SK-N-SH (cell line): ENCODE measurements around the gene CCNL1. TPM values are rescaled to one million over a fixed set of nuclear protein-coding genes. Genes with fewer than 3 reads are reported as not detected.
A peak's percentile ranks its signal among the peaks of the same experiment; 100 is the strongest.

Experiments used
- CTCF ChIA-PET: fragments of 300-600, 350-600 bp; formaldehyde crosslinking; extraction: SDS; loops from one replicate; lab custom pipeline; 2021; lab: Yijun Ruan, JAX
- POLR2A ChIA-PET: fragments of 350-600 bp; sonication (Branson Sonifier 250); formaldehyde crosslinking; extraction: SDS; loops from one replicate; lab custom pipeline; 2020; ENCODE audit warnings: antibody characterized with exemption, inconsistent platforms; lab: Yijun Ruan, JAX
- DNase-seq: peaks from one replicate; pipeline ENCODE4 v3.0.0; 2012
- H2AFZ ChIP-seq: fragments of 200-600 bp; sonication (generic); 2 replicates; pipeline ENCODE4 v1.8.1; 2016; ENCODE audit warnings: antibody characterized with exemption, mild to moderate bottlenecking, low read depth
- H3F3A ChIP-seq: fragments of 200-600 bp; sonication (generic); replicated peaks from 2 replicates; pipeline ENCODE3; 2016; ENCODE audit warnings: antibody characterized with exemption, mild to moderate bottlenecking; ENCODE audit not compliant: insufficient read depth
- H3K27ac ChIP-seq, 2 experiments: fragments of 200-500 bp in 1 of 2; fragments of 200-600 bp in 1 of 2; sonication (Bioruptor generic) in 1 of 2; sonication (generic), shearing (Covaris generic) in 1 of 2; 2 replicates each; pipeline versions ENCODE4 v1.5.1 to v1.6.1; 2014 to 2016; ENCODE audit warnings: low read depth in 2 of 2, inconsistent platforms in 1 of 2, low read length in 1 of 2, mild to moderate bottlenecking in 1 of 2, mixed read lengths in 1 of 2
- H3K27me3 ChIP-seq: fragments of 200-600 bp; sonication (generic), shearing (Covaris generic); 2 replicates; pipeline ENCODE4 v1.6.1; 2016; ENCODE audit warnings: mixed run types; ENCODE audit not compliant: insufficient read depth
- H3K36me3 ChIP-seq, 2 experiments: fragments of 200-500 bp in 1 of 2; fragments of 200-600 bp in 1 of 2; sonication (Bioruptor generic) in 1 of 2; sonication (generic) in 1 of 2; replicated peaks in 1 of 2; 2 replicates each; pipeline versions ENCODE3 to v1.5.1; 2014 to 2016; ENCODE audit warnings: low read length in 1 of 2, mild to moderate bottlenecking in 1 of 2; ENCODE audit not compliant: insufficient read depth in 2 of 2, control insufficient read depth in 1 of 2
- H3K4me1 ChIP-seq, 2 experiments: fragments of 200-500 bp in 1 of 2; fragments of 200-600 bp in 1 of 2; sonication (Bioruptor generic) in 1 of 2; sonication (generic), shearing (Covaris generic) in 1 of 2; 2 replicates each; pipeline versions ENCODE4 v1.5.1 to v1.6.1; 2014 to 2016; ENCODE audit warnings: low read depth in 1 of 2, low read length in 1 of 2, mixed run types in 1 of 2; ENCODE audit not compliant: insufficient read depth in 2 of 2, control insufficient read depth in 1 of 2
- H3K4me2 ChIP-seq: fragments of 200-600 bp; sonication (generic), shearing (Covaris generic); 2 replicates; pipeline ENCODE4 v1.6.1; 2017; ENCODE audit warnings: mixed run types
- H3K4me3 ChIP-seq, 2 experiments: fragments of 200-500 bp in 1 of 2; fragments of 200-600 bp in 1 of 2; sonication (Bioruptor generic) in 1 of 2; sonication (generic), shearing (Covaris generic) in 1 of 2; 2 replicates each; pipeline versions ENCODE4 v1.5.1 to v1.8.1; 2014 to 2016; ENCODE audit warnings: low read depth in 2 of 2, inconsistent platforms in 1 of 2, low read length in 1 of 2, mild to moderate bottlenecking in 1 of 2, mixed read lengths in 1 of 2, moderate library complexity in 1 of 2
- H3K79me2 ChIP-seq: fragments of 200-600 bp; sonication (generic); 2 replicates; pipeline ENCODE4 v1.8.1; 2017; ENCODE audit warnings: mild to moderate bottlenecking; ENCODE audit not compliant: insufficient read depth
- H3K9ac ChIP-seq: fragments of 200-600 bp; sonication (generic); 2 replicates; pipeline ENCODE4 v1.6.1; 2017; ENCODE audit warnings: mixed run types
- H3K9me2 ChIP-seq: fragments of 200-600 bp; sonication (generic); 2 replicates; pipeline ENCODE4 v1.6.1; 2017; ENCODE audit warnings: mixed run types
- H3K9me3 ChIP-seq: fragments of 200-600 bp; sonication (generic); 2 replicates; pipeline ENCODE4 v1.6.1; 2017; ENCODE audit warnings: mixed run types, mild to moderate bottlenecking, moderate library complexity
- H4K20me1 ChIP-seq: fragments of 200-600 bp; sonication (generic); 2 replicates; pipeline ENCODE4 v1.6.1; 2017; ENCODE audit warnings: mild to moderate bottlenecking, mixed run types; ENCODE audit not compliant: insufficient read depth
- CTCF ChIP-seq: fragments of 200-600 bp; sonication (generic); IDR thresholded peaks from 2 replicates; pipeline ENCODE4 v1.6.1; 2017; ENCODE audit warnings: antibody characterized with exemption, mild to moderate bottlenecking, moderate library complexity
- EP300 ChIP-seq, 2 experiments: IDR thresholded peaks; 2 replicates each; pipeline versions ENCODE4 v1.4.0 to v1.6.1; 2012; ENCODE audit warnings: borderline replicate concordance in 1 of 2, low read depth in 1 of 2, low read length in 1 of 2
- EZH2phosphoT487 ChIP-seq: fragments of 200-600 bp; sonication (generic); IDR thresholded peaks from 2 replicates; pipeline ENCODE4 v1.6.1; 2017; ENCODE audit warnings: low read depth, mixed run types, mild to moderate bottlenecking, antibody characterized with exemption, moderate library complexity, borderline replicate concordance
- FOSL2 ChIP-seq: IDR thresholded peaks from 2 replicates; pipeline ENCODE4 v1.4.0; 2012; ENCODE audit warnings: low read depth, mild to moderate bottlenecking, moderate library complexity, borderline replicate concordance
- FOXJ3 ChIP-seq: sonication (generic); formaldehyde crosslinking; IDR thresholded peaks from 2 replicates; pipeline ENCODE4 v1.5.1; 2020; ENCODE audit warnings: mild to moderate bottlenecking, missing genetic modification reagents
- FOXM1 ChIP-seq: IDR thresholded peaks from 2 replicates; pipeline ENCODE4 v1.4.0; 2012; ENCODE audit warnings: low read depth, mild to moderate bottlenecking
- JUND ChIP-seq: IDR thresholded peaks from 2 replicates; pipeline ENCODE4 v1.4.0; 2012
- MAX ChIP-seq: IDR thresholded peaks from 2 replicates; pipeline ENCODE4 v1.4.0; 2012; ENCODE audit warnings: low read depth
- MEF2A ChIP-seq: IDR thresholded peaks from 2 replicates; pipeline ENCODE4 v1.4.0; 2012; ENCODE audit warnings: low read depth, borderline replicate concordance
- NFIC ChIP-seq: IDR thresholded peaks from 2 replicates; pipeline ENCODE4 v1.4.0; 2012; ENCODE audit warnings: borderline replicate concordance
- NRF1 ChIP-seq: IDR thresholded peaks from 2 replicates; pipeline ENCODE4 v1.6.1; 2012; ENCODE audit warnings: low read depth, mild to moderate bottlenecking, low read length
- PBX3 ChIP-seq: IDR thresholded peaks from 2 replicates; pipeline ENCODE4; 2012
- POLR2AphosphoS5 ChIP-seq: IDR thresholded peaks from 2 replicates; pipeline ENCODE4 v1.6.1; 2012; ENCODE audit warnings: low read depth, low read length
- REST ChIP-seq: IDR thresholded peaks from 2 replicates; pipeline ENCODE4 v1.6.1; 2012; ENCODE audit warnings: mild to moderate bottlenecking, low read depth, low read length, moderate library complexity
- RXRA ChIP-seq: IDR thresholded peaks from 2 replicates; pipeline ENCODE4 v1.4.0; 2012; ENCODE audit warnings: low read depth, mild to moderate bottlenecking, borderline replicate concordance
- SIN3A ChIP-seq: IDR thresholded peaks from 2 replicates; pipeline ENCODE4 v1.6.1; 2012; ENCODE audit warnings: low read depth, mild to moderate bottlenecking, low read length, moderate library complexity, borderline replicate concordance
- SMC3 ChIP-seq: IDR thresholded peaks from 2 replicates; pipeline ENCODE4 v1.6.1; 2012; ENCODE audit warnings: low read depth, low read length, improper control_type of control experiment
- TAF1 ChIP-seq: IDR thresholded peaks from 2 replicates; pipeline ENCODE4 v1.6.1; 2012; ENCODE audit warnings: low read depth, mild to moderate bottlenecking, low read length, moderate library complexity, borderline replicate concordance
- TCF12 ChIP-seq: IDR thresholded peaks from 2 replicates; pipeline ENCODE4 v1.4.0; 2012
- TEAD4 ChIP-seq: IDR thresholded peaks from 2 replicates; pipeline ENCODE4 v1.4.0; 2012; ENCODE audit warnings: mild to moderate bottlenecking, borderline replicate concordance; ENCODE audit not compliant: insufficient read depth
- ZBTB33 ChIP-seq: IDR thresholded peaks from 2 replicates; pipeline ENCODE4 v1.4.0; 2012; ENCODE audit warnings: low read depth, borderline replicate concordance
- WGBS: methylation state at CpG from one replicate; pipeline ENCODE4 v1.1.6; 2017; ENCODE audit warnings: low lambda C conversion rate; 5-methylcytosine and 5-hydroxymethylcytosine counted together
- polyA plus RNA-seq, 3 experiments: library from polyadenylated mRNA; depleted of rRNA; stranded (reverse); fragments of >200 nt; gene quantifications; 2 replicates each; pipeline ENCODE4 v1.2.3, GENCODE V29; 2012

The CCNL1 gene
- polyA plus RNA-seq, 1 of the 3 experiments (the other 2 are of a cell fraction) = 99.8 TPM

GRCh38 chr3:157122116-157122515, 37.8 kb downstream of the CCNL1 start:
- peaks cover 0 to 30% of the 10 kb centered on the region in 2 experiments; a peak in 3 of 4 replicates for H3K4me1 ChIP-seq
- H3K36me3 ChIP-seq = no peaks in the 10 kb centered on the region
- ChIA-PET CTCF (interaction anchor here (0.7 to 3.5 kb wide), 6 partner anchors 9 to 448 kb away, joined by 3 to 12 read pairs (median 6); partner anchors contain the start of gene TIPARP), POLR2A (interaction anchor here (1.2 kb wide), 1 partner anchor 33 kb away, joined by 3 read pairs; no protein-coding TSS in a partner anchor)
- no peaks in the 10 kb centered on the region for H3K27me3 ChIP-seq
- no peak for DNase-seq
- WGBS = 18% methylated on average over 2 of the region's 2 CpGs
- peak overlapping the region; percentile 24; the same call in 1 of the 2 replicates for H3K9ac ChIP-seq
- H3K4me2 ChIP-seq = peak overlapping the region; percentile 54
- no peaks in the 10 kb centered on the region for H3K9me3 ChIP-seq
- peak overlapping the region; percentile 34 to 58 for H3K27ac ChIP-seq
- TF ChIP-seq TEAD4 (peak; percentile 89), TCF12 (peak; percentile 100), SMC3 (no peak), JUND (peak; percentile 96), CTCF (no peak), ZBTB33 (peak; percentile 36; the same call in 1 of the 2 replicates), NRF1 (no peak), REST (peak; percentile 48; the same call in 1 of the 2 replicates), FOXM1 (no peak), MEF2A (0 out of 2 replicates have a peak, but pooled peaks have one; percentile 23), POLR2AphosphoS5 (peak; percentile 90), PBX3 (peak; percentile 94), MAX (peak; percentile 47; the same call in 1 of the 2 replicates), RXRA (peak; percentile 55; the same call in 1 of the 2 replicates), TAF1 (peak; percentile 31; the same call in 1 of the 2 replicates), FOXJ3 (CRISPR knock-in tag) (no peak), FOSL2 (peak; percentile 98), EP300 (IDR thresholded peaks at IDR 0.05; ENCODE audit: borderline replicate concordance in 1 of 2, low read depth in 1 of 2, low read length in 1 of 2) (peak in 1 of 2 experiments; percentile 89; a peak in 2 of 4 replicates), SIN3A (peak; percentile 78; the same call in 1 of the 2 replicates), NFIC (peak; percentile 70; the same call in 1 of the 2 replicates), EZH2phosphoT487 (no peak)
- no peak overlapping the region for H2AFZ ChIP-seq
- peaks cover 7% of the 10 kb centered on the region for H3F3A ChIP-seq
- no peaks in the 10 kb centered on the region for H3K79me2 ChIP-seq
- no peaks in the 10 kb centered on the region for H3K9me2 ChIP-seq
- no peaks in the 10 kb centered on the region for H4K20me1 ChIP-seq
- H3K4me3 ChIP-seq = no peak overlapping the region
